CD4-positive, alpha-beta T cell (primary cell): Measurements from ENCODE around the gene KCTD6. TPM values are rescaled to one million over a fixed set of nuclear protein-coding genes. Genes with fewer than 3 reads are reported as not detected.

Experiments used
- ATAC-seq: fragments of 200-7000 bp; cut with Tn5 transposase; one replicate; pipeline ENCODE4 v1.10.0; 2022; ENCODE audit warnings: mild to moderate bottlenecking; ENCODE audit not compliant: poor library complexity
- CTCF ChIA-PET: fragments of 350-600 bp; sonication (Branson Sonifier 250); formaldehyde crosslinking; loops from one replicate; lab custom pipeline; 2021; ENCODE audit warnings: antibody characterized with exemption, inconsistent platforms; lab: Charles Lee
- POLR2A ChIA-PET: fragments of 350-600 bp; sonication (Branson Sonifier 250); formaldehyde crosslinking; loops from one replicate; lab custom pipeline; 2021; ENCODE audit warnings: antibody characterized with exemption, inconsistent platforms; lab: Charles Lee
- DNase-seq, 14 experiments: peaks; one replicate each; pipeline ENCODE4 v3.0.0-alpha.2; 2013 to 2020; ENCODE audit warnings: mixed read lengths in 2 of 14
- H3K27ac ChIP-seq, 2 donors: one replicate each; pipeline versions ENCODE4 v1.5.1 to v1.7.0; 2013; ENCODE audit warnings: low read length in 2 of 2, low read depth in 1 of 2, mild to moderate bottlenecking in 1 of 2
- H3K27me3 ChIP-seq, 2 experiments: 1 replicate in 1 of 2; 2 replicates in 1 of 2; pipeline versions ENCODE4 v1.6.1 to v1.7.0; 2013; ENCODE audit warnings: low read length in 2 of 2, control low read depth in 1 of 2, mild to moderate bottlenecking in 1 of 2, moderate library complexity in 1 of 2; ENCODE audit not compliant: insufficient read depth in 2 of 2, control insufficient read depth in 1 of 2
- H3K36me3 ChIP-seq: one replicate; pipeline ENCODE4 v1.6.1; 2013; ENCODE audit warnings: low read length, control low read depth; ENCODE audit not compliant: insufficient read depth
- H3K4me1 ChIP-seq: one replicate; pipeline ENCODE4 v1.6.1; 2013; ENCODE audit warnings: low read length, control low read depth; ENCODE audit not compliant: insufficient read depth
- H3K4me3 ChIP-seq: one replicate; pipeline ENCODE4 v1.5.1; 2013; ENCODE audit warnings: mild to moderate bottlenecking, low read length, moderate library complexity
- H3K9me3 ChIP-seq, 2 experiments: 1 replicate in 1 of 2; 2 replicates in 1 of 2; pipeline versions ENCODE4 v1.6.1 to v1.7.0; 2013; ENCODE audit warnings: low read length in 2 of 2, mild to moderate bottlenecking in 2 of 2, control low read depth in 1 of 2, moderate library complexity in 1 of 2; ENCODE audit not compliant: control insufficient read depth in 1 of 2, insufficient read depth in 1 of 2
- H3K27ac Mint-ChIP-seq: one replicate; pipeline ENCODE4 v1.8.0; 2020; ENCODE audit warnings: mixed read lengths
- H3K27me3 Mint-ChIP-seq: one replicate; pipeline ENCODE4 v1.8.0; 2021; ENCODE audit warnings: mixed read lengths
- H3K36me3 Mint-ChIP-seq: one replicate; pipeline ENCODE4 v1.8.0; 2021; ENCODE audit warnings: low read depth, mixed read lengths
- H3K4me1 Mint-ChIP-seq: one replicate; pipeline ENCODE4 v1.8.0; 2021; ENCODE audit warnings: low read depth, mixed read lengths
- H3K4me3 Mint-ChIP-seq: one replicate; pipeline ENCODE4 v1.8.0; 2020; ENCODE audit warnings: mild to moderate bottlenecking, mixed read lengths
- H3K9me3 Mint-ChIP-seq: one replicate; pipeline ENCODE4 v1.8.0; 2020; ENCODE audit warnings: mixed read lengths
- CTCF ChIP-seq: fragments of 200-600 bp; IDR thresholded peaks from one replicate; pipeline ENCODE4 v1.8.0; 2022; ENCODE audit warnings: antibody characterized with exemption, mild to moderate bottlenecking
- intact Hi-C, 2 experiments: fragments of 100-400 bp; cut with DNase I in 1 of 2; cut with micrococcal nuclease in 1 of 2; formaldehyde crosslinking; loops; one replicate each; pipeline versions ENCODE4 v1.15.1 to v1.9.0; 2023 to 2025; cut with DNase I, micrococcal nuclease
- total RNA-seq, 174 experiments: library from RNA in 2 of 174; stranded (reverse) in 2 of 174; gene quantifications; one replicate each; pipeline ENCODE4 v1.2.3 and lab custom pipeline; 2021 to 2026

KCTD6 gene
- total RNA-seq, 2 experiments from 2014 or later, result 3.8 to 5.0 TPM

GRCh38 chr3:58529516-58530353 is 37.8 kb downstream of the KCTD6 start:
- no peaks in the 10 kb centered on the region for H3K36me3 ChIP-seq
- H3K4me3 ChIP-seq, result no peak overlapping the region
- TF ChIP-seq CTCF, result no peak
- no peak overlapping the region for H3K4me3 Mint-ChIP-seq
- no peak overlapping the region for H3K27ac Mint-ChIP-seq
- ATAC-seq (no peak), DNase-seq (no peak)
- H3K27me3 ChIP-seq, result no peaks in the 10 kb centered on the region
- H3K4me1 Mint-ChIP-seq, result peaks cover 7% of the 10 kb centered on the region
- intact Hi-C loops, result loop anchor here in 1 of 2 experiments (5.0 kb wide), 1 partner anchor 342 kb away; no protein-coding TSS in a partner anchor
- ChIA-PET POLR2A (interaction anchor here (1.2 kb wide), 1 partner anchor 57 kb away, joined by 3 read pairs; no protein-coding TSS in a partner anchor), CTCF (no interaction called here)
- H3K27me3 Mint-ChIP-seq, result no peaks in the 10 kb centered on the region
- H3K27ac ChIP-seq, result no peak overlapping the region
- peaks cover 8% of the 10 kb centered on the region for H3K4me1 ChIP-seq
- no peaks in the 10 kb centered on the region for H3K9me3 Mint-ChIP-seq
- no peaks in the 10 kb centered on the region for H3K9me3 ChIP-seq
- no peaks in the 10 kb centered on the region for H3K36me3 Mint-ChIP-seq

DNA sequence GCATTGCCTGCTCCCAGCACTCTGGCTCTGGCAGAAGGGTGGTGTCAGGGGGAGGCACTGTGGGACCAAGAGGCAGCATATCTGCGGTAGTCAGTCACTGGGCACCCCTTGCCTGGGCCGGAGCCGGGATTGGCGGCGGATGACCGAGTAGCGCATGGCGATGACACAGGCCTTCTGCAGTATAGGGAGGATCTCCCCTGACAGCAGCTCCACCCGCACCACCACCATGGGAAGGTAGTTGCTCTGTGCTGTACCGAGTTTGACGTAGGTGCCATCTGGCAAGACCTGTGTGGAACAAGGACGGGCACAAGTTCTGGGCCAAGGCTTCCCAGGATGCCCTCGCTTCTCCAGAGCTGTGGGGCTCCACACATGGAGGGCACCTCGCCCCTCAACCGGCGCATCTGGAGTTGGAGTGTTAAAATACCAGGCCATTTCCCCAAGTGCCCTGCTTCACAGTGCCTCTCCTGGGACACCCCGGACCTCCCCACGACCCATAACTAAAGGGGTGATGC is 38.5 kb downstream of the KCTD6 start:
- no peaks in the 10 kb centered on the region for H3K27me3 ChIP-seq
- H3K4me3 ChIP-seq, result no peak overlapping the region
- H3K4me1 ChIP-seq, result peaks cover 8% of the 10 kb centered on the region
- H3K9me3 ChIP-seq, result no peaks in the 10 kb centered on the region
- ATAC-seq, result no peak
- DNase-seq, result no peak
- H3K36me3 ChIP-seq, result no peaks in the 10 kb centered on the region
- ChIA-PET POLR2A (no interaction called here), CTCF (no interaction called here)
- intact Hi-C loops, result loop anchor here in 1 of 2 experiments (5.0 kb wide), 1 partner anchor 343 kb away; no protein-coding TSS in a partner anchor
- Mint-ChIP-seq H3K4me1 (peaks cover 7% of the 10 kb centered on the region), H3K4me3 (no peak overlapping the region), H3K27me3 (no peaks in the 10 kb centered on the region), H3K36me3 (no peaks in the 10 kb centered on the region), H3K9me3 (no peaks in the 10 kb centered on the region), H3K27ac (no peak overlapping the region)
- H3K27ac ChIP-seq, result no peak overlapping the region
- TF ChIP-seq CTCF, result no peak

GRCh38 chr3:58531555-58531954 is 39.7 kb downstream of the KCTD6 start:
- no peak for TF ChIP-seq CTCF

More at GRCh38 chr3:58531555-58531954, 39.7 kb downstream of the KCTD6 start:
- no peak for DNase-seq
- Histone ChIP-seq H3K36me3 (no peaks in the 10 kb centered on the region), H3K9me3 (no peaks in the 10 kb centered on the region), H3K4me3 (no peak overlapping the region), H3K27me3 (no peaks in the 10 kb centered on the region), H3K27ac (no peak overlapping the region), H3K4me1 (peaks cover 8% of the 10 kb centered on the region)
- H3K4me3 Mint-ChIP-seq, result no peak overlapping the region
- ChIA-PET POLR2A (no interaction called here), CTCF (no interaction called here)
- intact Hi-C loops, result loop anchor here in 1 of 2 experiments (5.0 kb wide), 1 partner anchor 344 kb away; no protein-coding TSS in a partner anchor
- no peaks in the 10 kb centered on the region for H3K27me3 Mint-ChIP-seq
- H3K27ac Mint-ChIP-seq, result no peak overlapping the region
- no peaks in the 10 kb centered on the region for H3K9me3 Mint-ChIP-seq
- H3K36me3 Mint-ChIP-seq, result no peaks in the 10 kb centered on the region
- H3K4me1 Mint-ChIP-seq, result peaks cover 7% of the 10 kb centered on the region
- ATAC-seq, result no peak
